DOHH2 (cell line): Measurements from ENCODE around the gene SHC3.

ENCODE experiments used
- H3F3A ChIP-seq: fragments of 200-600 bp; sonication (generic), shearing (Covaris generic); 2 replicates; pipeline ENCODE4 v1.6.0; 2016; ENCODE audit warnings: antibody characterized with exemption, mild to moderate bottlenecking; ENCODE audit not compliant: control insufficient read depth, insufficient read depth
- H3K27ac ChIP-seq: fragments of 200-600 bp; sonication (generic); 2 replicates; pipeline ENCODE4 v1.5.1; 2014; ENCODE audit warnings: low read depth, mild to moderate bottlenecking, low read length, moderate library complexity
- H3K27me3 ChIP-seq: fragments of 200-600 bp; sonication (generic); 2 replicates; pipeline ENCODE4 v1.6.1; 2014; ENCODE audit warnings: mild to moderate bottlenecking, low read length, mixed read lengths; ENCODE audit not compliant: control insufficient read depth
- H3K36me3 ChIP-seq: fragments of 200-600 bp; sonication (generic); 2 replicates; pipeline ENCODE4 v1.6.1; 2014; ENCODE audit warnings: mild to moderate bottlenecking, low read length, moderate library complexity, mixed read lengths; ENCODE audit not compliant: control insufficient read depth
- H3K4me1 ChIP-seq: fragments of 200-600 bp; sonication (generic); 2 replicates; pipeline ENCODE4 v1.6.1; 2014; ENCODE audit warnings: mild to moderate bottlenecking, low read length, mixed read lengths; ENCODE audit not compliant: control insufficient read depth
- H3K4me2 ChIP-seq: fragments of 200-600 bp; sonication (generic); 2 replicates; pipeline ENCODE4 v1.6.0; 2014; ENCODE audit warnings: mild to moderate bottlenecking, low read length, moderate library complexity
- H3K4me3 ChIP-seq: fragments of 200-600 bp; sonication (generic); 2 replicates; pipeline ENCODE4 v1.5.1; 2014; ENCODE audit warnings: mild to moderate bottlenecking, low read length, mixed read lengths
- H3K79me2 ChIP-seq: fragments of 200-600 bp; sonication (generic); 2 replicates; pipeline ENCODE4 v1.6.1; 2014; ENCODE audit warnings: mild to moderate bottlenecking, low read length, mixed read lengths; ENCODE audit not compliant: control insufficient read depth
- H3K9me2 ChIP-seq: fragments of 200-600 bp; sonication (generic); replicated peaks from 2 replicates; pipeline ENCODE4 v1.6.1; 2014; ENCODE audit warnings: mild to moderate bottlenecking, low read length, mixed read lengths; ENCODE audit not compliant: control insufficient read depth
- H3K9me3 ChIP-seq: fragments of 200-600 bp; sonication (generic); 2 replicates; pipeline ENCODE4 v1.6.1; 2014; ENCODE audit warnings: antibody characterized with exemption, low read length, mixed read lengths; ENCODE audit not compliant: control insufficient read depth, insufficient read depth
- H4K20me1 ChIP-seq: fragments of 200-600 bp; sonication (generic); 2 replicates; pipeline ENCODE4 v1.6.0; 2014; ENCODE audit warnings: low read depth, mild to moderate bottlenecking, antibody characterized with exemption, low read length, moderate library complexity; ENCODE audit not compliant: control insufficient read depth, insufficient read depth
- CTCF ChIP-seq: fragments of 200-600 bp; sonication (generic); IDR thresholded peaks from one replicate; pipeline ENCODE4 v1.5.1; 2014; ENCODE audit warnings: antibody characterized with exemption, mild to moderate bottlenecking, low read depth, low read length; ENCODE audit not compliant: poor library complexity, severe bottlenecking
- EZH2phosphoT487 ChIP-seq: fragments of 200-600 bp; sonication (generic); IDR thresholded peaks from 2 replicates; pipeline ENCODE4 v1.6.1; 2017; ENCODE audit warnings: borderline replicate concordance, mild to moderate bottlenecking, antibody characterized with exemption, low read length, moderate library complexity, mixed read lengths

SHC3 gene

GRCh38 chr9:89059925-89060506 is 118.6 kb downstream of the SHC3 start:
- TF ChIP-seq EZH2phosphoT487 (no peak), CTCF (no peak)
- H3K27ac ChIP-seq = no peak overlapping the region
- H3K4me2 ChIP-seq = no peak overlapping the region
- H3K9me3 ChIP-seq = no peaks in the 10 kb centered on the region
- no peaks in the 10 kb centered on the region for H3K79me2 ChIP-seq
- H3K36me3 ChIP-seq = no peaks in the 10 kb centered on the region
- no peaks in the 10 kb centered on the region for H3K4me1 ChIP-seq
- H3K4me3 ChIP-seq = no peak overlapping the region
- H3K9me2 ChIP-seq = no peaks in the 10 kb centered on the region
- no peaks in the 10 kb centered on the region for H4K20me1 ChIP-seq
- H3K27me3 ChIP-seq = no peaks in the 10 kb centered on the region
- no peaks in the 10 kb centered on the region for H3F3A ChIP-seq

GRCh38 chr9:89058906-89059305 is 119.7 kb downstream of the SHC3 start:
- Histone ChIP-seq H3K4me2 (no peak overlapping the region), H4K20me1 (no peaks in the 10 kb centered on the region), H3F3A (no peaks in the 10 kb centered on the region), H3K4me3 (no peak overlapping the region), H3K27ac (no peak overlapping the region), H3K9me3 (no peaks in the 10 kb centered on the region), H3K27me3 (no peaks in the 10 kb centered on the region), H3K4me1 (no peaks in the 10 kb centered on the region), H3K79me2 (no peaks in the 10 kb centered on the region), H3K36me3 (no peaks in the 10 kb centered on the region), H3K9me2 (no peaks in the 10 kb centered on the region)
- TF ChIP-seq EZH2phosphoT487 (no peak), CTCF (no peak)

GRCh38 chr9:89054865-89055495 is 123.6 kb downstream of the SHC3 start:
- no peaks in the 10 kb centered on the region for H3F3A ChIP-seq
- no peaks in the 10 kb centered on the region for H4K20me1 ChIP-seq
- no peaks in the 10 kb centered on the region for H3K9me2 ChIP-seq
- H3K4me3 ChIP-seq = no peak overlapping the region
- H3K79me2 ChIP-seq = no peaks in the 10 kb centered on the region
- no peaks in the 10 kb centered on the region for H3K9me3 ChIP-seq
- H3K27me3 ChIP-seq = no peaks in the 10 kb centered on the region
- no peaks in the 10 kb centered on the region for H3K36me3 ChIP-seq
- TF ChIP-seq EZH2phosphoT487 = no peak
- TF ChIP-seq CTCF = no peak
- H3K4me1 ChIP-seq = no peaks in the 10 kb centered on the region
- H3K4me2 ChIP-seq = no peak overlapping the region
- no peak overlapping the region for H3K27ac ChIP-seq
